H9 (cell line): ENCODE measurements around the gene GRB2. TPM values are rescaled to one million over a fixed set of nuclear protein-coding genes. Genes with fewer than 3 reads are reported as not detected.

Source experiments
- DNase-seq: peaks from one replicate; pipeline ENCODE4 v3.0.0-alpha.2; 2017
- H2AFZ ChIP-seq: one replicate; pipeline ENCODE4 v1.6.1; 2013; ENCODE audit warnings: mild to moderate bottlenecking, low read length, control low read depth, moderate library complexity
- H2AK5ac ChIP-seq: 2 replicates; pipeline ENCODE4 v1.6.1; 2013; ENCODE audit warnings: low read length, control low read depth, mixed read lengths; ENCODE audit not compliant: insufficient read length
- H2BK120ac ChIP-seq: one replicate; pipeline ENCODE4 v1.6.1; 2013; ENCODE audit warnings: low read depth, mild to moderate bottlenecking, low read length, control low read depth, inconsistent platforms; ENCODE audit not compliant: poor library complexity, severe bottlenecking
- H2BK12ac ChIP-seq: 2 replicates; pipeline ENCODE4 v1.6.1; 2013; ENCODE audit warnings: low read length, control low read depth, mixed read lengths, low read depth; ENCODE audit not compliant: insufficient read length
- H2BK15ac ChIP-seq: 2 replicates; pipeline ENCODE4 v1.6.1; 2013; ENCODE audit warnings: low read depth, low read length, control low read depth
- H2BK20ac ChIP-seq: one replicate; pipeline ENCODE4 v1.6.1; 2013; ENCODE audit warnings: low read depth, mild to moderate bottlenecking, low read length, control low read depth, inconsistent platforms; ENCODE audit not compliant: poor library complexity, severe bottlenecking
- H2BK5ac ChIP-seq: 2 replicates; pipeline ENCODE4 v1.6.1; 2013; ENCODE audit warnings: low read length, control low read depth, mixed read lengths; ENCODE audit not compliant: insufficient read length
- H3K14ac ChIP-seq: 2 replicates; pipeline ENCODE4 v1.6.1; 2013; ENCODE audit warnings: low read length, control low read depth; ENCODE audit not compliant: insufficient read depth
- H3K18ac ChIP-seq: 2 replicates; pipeline ENCODE4 v1.6.1; 2013; ENCODE audit warnings: low read depth, mild to moderate bottlenecking, mixed read lengths, low read length, control low read depth; ENCODE audit not compliant: insufficient read length
- H3K23ac ChIP-seq: 2 replicates; pipeline ENCODE4 v1.6.1; 2013; ENCODE audit warnings: low read length, control low read depth, mixed read lengths, low read depth; ENCODE audit not compliant: insufficient read length
- H3K23me2 ChIP-seq: 2 replicates; pipeline ENCODE4 v1.6.1; 2013; ENCODE audit warnings: low read depth, mild to moderate bottlenecking, mixed read lengths, low read length, control low read depth; ENCODE audit not compliant: insufficient read length, poor library complexity, severe bottlenecking
- H3K27ac ChIP-seq: 2 replicates; pipeline ENCODE4 v1.5.1; 2013; ENCODE audit warnings: low read length, control low read depth, mixed read lengths, low read depth; ENCODE audit not compliant: insufficient read length
- H3K27me3 ChIP-seq: 2 replicates; pipeline ENCODE4 v1.6.1; 2013; ENCODE audit warnings: low read length, control low read depth, inconsistent platforms; ENCODE audit not compliant: insufficient read depth
- H3K4ac ChIP-seq: 2 replicates; pipeline ENCODE4 v1.6.1; 2013; ENCODE audit warnings: low read depth, mild to moderate bottlenecking, control low read depth, inconsistent platforms, low read length, moderate library complexity
- H3K4me1 ChIP-seq: 2 replicates; pipeline ENCODE4 v1.6.1; 2013; ENCODE audit warnings: low read length, control low read depth, inconsistent platforms; ENCODE audit not compliant: insufficient read depth
- H3K4me2 ChIP-seq: 2 replicates; pipeline ENCODE4 v1.6.1; 2013; ENCODE audit warnings: low read length, control low read depth, mixed read lengths; ENCODE audit not compliant: insufficient read length, insufficient read depth
- H3K56ac ChIP-seq: 2 replicates; pipeline ENCODE4 v1.6.1; 2013; ENCODE audit warnings: low read depth, mild to moderate bottlenecking, mixed read lengths, low read length, control low read depth; ENCODE audit not compliant: insufficient read length
- H3K79me1 ChIP-seq: 2 replicates; pipeline ENCODE4 v1.6.1; 2013; ENCODE audit warnings: low read depth, mild to moderate bottlenecking, moderate library complexity, low read length, control low read depth, inconsistent platforms; ENCODE audit not compliant: insufficient read depth, poor library complexity, severe bottlenecking
- H3K79me2 ChIP-seq: 2 replicates; pipeline ENCODE4 v1.6.1; 2013; ENCODE audit warnings: low read length, control low read depth, inconsistent platforms; ENCODE audit not compliant: insufficient read depth
- H3K9ac ChIP-seq: 2 replicates; pipeline ENCODE4 v1.6.1; 2013; ENCODE audit warnings: low read length, control low read depth, mixed read lengths; ENCODE audit not compliant: insufficient read length; ENCODE audit errors: extremely low read depth
- H3K9me3 ChIP-seq: one replicate; pipeline ENCODE4 v1.6.1; 2013; ENCODE audit warnings: low read depth, low read length, inconsistent platforms; ENCODE audit not compliant: control insufficient read depth
- H3T11ph ChIP-seq: one replicate; pipeline ENCODE4 v1.6.1; 2013; ENCODE audit warnings: mild to moderate bottlenecking, low read length, control low read depth, inconsistent platforms
- H4K20me1 ChIP-seq: one replicate; pipeline ENCODE4 v1.6.1; 2013; ENCODE audit not compliant: control insufficient read depth, insufficient read length, insufficient read depth
- H4K5ac ChIP-seq: 2 replicates; pipeline ENCODE4 v1.6.1; 2013; ENCODE audit warnings: low read depth, mild to moderate bottlenecking, mixed read lengths, low read length, control low read depth; ENCODE audit not compliant: insufficient read length
- H4K8ac ChIP-seq: replicated peaks from 2 replicates; pipeline ENCODE4 v1.6.1; 2013; ENCODE audit warnings: low read length, control low read depth, mixed read lengths, low read depth; ENCODE audit not compliant: insufficient read length
- H4K91ac ChIP-seq: 2 replicates; pipeline ENCODE4 v1.6.1; 2013; ENCODE audit warnings: low read depth, mild to moderate bottlenecking, moderate library complexity, mixed read lengths, low read length, control low read depth; ENCODE audit not compliant: insufficient read length
- H3K27ac Mint-ChIP-seq, 3 experiments: 2 replicates in 2 of 3; 3 replicates in 1 of 3; pipeline ENCODE4 v1.8.0; 2020 to 2021; ENCODE audit warnings: mixed read lengths in 3 of 3, mild to moderate bottlenecking in 1 of 3, moderate library complexity in 1 of 3
- H3K27me3 Mint-ChIP-seq: 2 replicates; pipeline ENCODE4 v1.8.0; 2021; ENCODE audit warnings: low read depth, mild to moderate bottlenecking, moderate library complexity, mixed read lengths
- H3K36me3 Mint-ChIP-seq, 3 experiments: 2 replicates in 2 of 3; 3 replicates in 1 of 3; pipeline ENCODE4 v1.8.0; 2020 to 2021; ENCODE audit warnings: low read depth in 3 of 3, mixed read lengths in 3 of 3; ENCODE audit not compliant: insufficient read depth in 1 of 3
- H3K4me1 Mint-ChIP-seq, 2 experiments: 2 replicates each; pipeline ENCODE4 v1.8.0; 2020; ENCODE audit warnings: mixed read lengths in 2 of 2
- H3K4me3 Mint-ChIP-seq, 2 experiments: 2 replicates in 1 of 2; 3 replicates in 1 of 2; pipeline ENCODE4 v1.8.0; 2020 to 2021; ENCODE audit warnings: mild to moderate bottlenecking in 2 of 2, mixed read lengths in 2 of 2, moderate library complexity in 1 of 2
- H3K9me3 Mint-ChIP-seq, 2 experiments: 2 replicates in 1 of 2; 3 replicates in 1 of 2; pipeline ENCODE4 v1.8.0; 2020; ENCODE audit warnings: mild to moderate bottlenecking in 2 of 2, mixed read lengths in 2 of 2, moderate library complexity in 1 of 2
- WGBS: extraction: QIAGEN DNeasy Blood & Tissue Kit; methylation state at CpG from one replicate; pipeline ENCODE4 v1.1.7; 2013; ENCODE audit warnings: missing lambda C conversion rate, low lambda C conversion rate, mixed read lengths; ENCODE audit not compliant: insufficient read length; ENCODE audit errors: extremely low coverage; 5-methylcytosine and 5-hydroxymethylcytosine counted together
- total RNA-seq: library from RNA; stranded (reverse); gene quantifications from 2 replicates; pipeline ENCODE4 v1.2.1, GENCODE V29; 2021
- TF ChIP-seq, protein P1 (sequence below): fragments of 200-600 bp; sonication (generic); conservative IDR thresholded peaks from 3 replicates; pipeline ENCODE4 v1.8.0; 2021; ENCODE audit warnings: antibody characterized with exemption, mild to moderate bottlenecking

The GRB2 gene
- total RNA-seq, 1 experiment from 2014 or later: 91.7 TPM

DNA sequence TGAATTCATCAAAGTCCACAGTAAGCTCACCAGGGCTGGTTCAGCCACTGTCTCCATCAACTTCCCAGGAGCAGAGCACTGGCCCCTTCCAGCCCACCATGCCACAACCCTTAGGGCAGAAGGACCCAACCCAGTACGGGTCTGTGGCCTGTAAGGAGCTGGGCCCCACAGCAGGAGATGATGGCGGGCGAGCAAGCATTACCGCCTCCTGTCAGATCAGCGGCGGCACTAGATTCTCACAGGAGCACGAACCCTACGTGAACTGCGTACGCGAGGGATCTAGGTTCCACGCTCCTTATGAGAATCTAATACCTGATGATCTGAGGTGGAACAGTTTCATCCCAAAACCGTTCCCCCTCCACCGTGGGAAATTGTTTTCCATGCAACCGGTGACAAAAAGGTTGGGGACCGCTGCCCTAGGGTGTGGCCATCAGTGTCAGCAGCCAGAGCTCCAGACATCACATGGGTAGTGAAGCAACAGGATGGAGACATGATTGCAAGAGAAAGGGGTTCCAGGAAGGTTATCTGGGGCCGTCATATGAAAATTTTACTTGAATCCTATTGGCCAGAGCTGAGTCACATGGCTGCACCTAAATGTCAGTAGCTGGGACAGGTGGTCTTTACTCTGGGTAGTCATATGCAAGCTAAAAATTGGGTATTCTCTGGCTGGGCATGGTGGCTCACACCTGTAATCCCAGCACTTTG is 103.8 kb downstream of the GRB2 start:
- no peak overlapping the region for H2BK5ac ChIP-seq
- H2BK120ac ChIP-seq: no peak overlapping the region
- no peaks in the 10 kb centered on the region for H4K20me1 ChIP-seq
- no peaks in the 10 kb centered on the region for H3K27me3 ChIP-seq
- TF ChIP-seq, protein P1, sequence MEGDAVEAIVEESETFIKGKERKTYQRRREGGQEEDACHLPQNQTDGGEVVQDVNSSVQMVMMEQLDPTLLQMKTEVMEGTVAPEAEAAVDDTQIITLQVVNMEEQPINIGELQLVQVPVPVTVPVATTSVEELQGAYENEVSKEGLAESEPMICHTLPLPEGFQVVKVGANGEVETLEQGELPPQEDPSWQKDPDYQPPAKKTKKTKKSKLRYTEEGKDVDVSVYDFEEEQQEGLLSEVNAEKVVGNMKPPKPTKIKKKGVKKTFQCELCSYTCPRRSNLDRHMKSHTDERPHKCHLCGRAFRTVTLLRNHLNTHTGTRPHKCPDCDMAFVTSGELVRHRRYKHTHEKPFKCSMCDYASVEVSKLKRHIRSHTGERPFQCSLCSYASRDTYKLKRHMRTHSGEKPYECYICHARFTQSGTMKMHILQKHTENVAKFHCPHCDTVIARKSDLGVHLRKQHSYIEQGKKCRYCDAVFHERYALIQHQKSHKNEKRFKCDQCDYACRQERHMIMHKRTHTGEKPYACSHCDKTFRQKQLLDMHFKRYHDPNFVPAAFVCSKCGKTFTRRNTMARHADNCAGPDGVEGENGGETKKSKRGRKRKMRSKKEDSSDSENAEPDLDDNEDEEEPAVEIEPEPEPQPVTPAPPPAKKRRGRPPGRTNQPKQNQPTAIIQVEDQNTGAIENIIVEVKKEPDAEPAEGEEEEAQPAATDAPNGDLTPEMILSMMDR: no peak
- WGBS: no CpG with 5 or more reads among the region's 17 CpGs
- H4K5ac ChIP-seq: no peak overlapping the region
- no peak overlapping the region for H3K4me2 ChIP-seq
- no peak overlapping the region for H4K8ac ChIP-seq
- no peak overlapping the region for H2BK15ac ChIP-seq
- no peak overlapping the region for H3T11ph ChIP-seq
- H3K56ac ChIP-seq: no peak overlapping the region
- Mint-ChIP-seq H3K36me3 (no peaks in the 10 kb centered on the region; a peak in 1 of 7 replicates), H3K27ac (peak overlapping the region in 1 of 3 experiments; percentile 77; a peak in 1 of 7 replicates), H3K27me3 (no peaks in the 10 kb centered on the region), H3K4me3 (no peak overlapping the region), H3K9me3 (no peaks in the 10 kb centered on the region), H3K4me1 (no peaks in the 10 kb centered on the region)
- no peaks in the 10 kb centered on the region for H3K4me1 ChIP-seq
- H2AFZ ChIP-seq: no peak overlapping the region
- no peaks in the 10 kb centered on the region for H3K79me2 ChIP-seq
- H3K23ac ChIP-seq: no peak overlapping the region
- no peak overlapping the region for H2AK5ac ChIP-seq
- H2BK12ac ChIP-seq: no peak overlapping the region
- H3K14ac ChIP-seq: no peak overlapping the region
- H2BK20ac ChIP-seq: no peak overlapping the region
- H3K79me1 ChIP-seq: no peaks in the 10 kb centered on the region
- H4K91ac ChIP-seq: no peak overlapping the region
- no peak for DNase-seq
- H3K9ac ChIP-seq: no peak overlapping the region
- H3K9me3 ChIP-seq: no peaks in the 10 kb centered on the region
- no peak overlapping the region for H3K4ac ChIP-seq
- H3K18ac ChIP-seq: no peak overlapping the region
- H3K27ac ChIP-seq: no peak overlapping the region
- H3K23me2 ChIP-seq: no peaks in the 10 kb centered on the region
